ENCODE results near the gene IFT22.

Gene IFT22

DNA sequence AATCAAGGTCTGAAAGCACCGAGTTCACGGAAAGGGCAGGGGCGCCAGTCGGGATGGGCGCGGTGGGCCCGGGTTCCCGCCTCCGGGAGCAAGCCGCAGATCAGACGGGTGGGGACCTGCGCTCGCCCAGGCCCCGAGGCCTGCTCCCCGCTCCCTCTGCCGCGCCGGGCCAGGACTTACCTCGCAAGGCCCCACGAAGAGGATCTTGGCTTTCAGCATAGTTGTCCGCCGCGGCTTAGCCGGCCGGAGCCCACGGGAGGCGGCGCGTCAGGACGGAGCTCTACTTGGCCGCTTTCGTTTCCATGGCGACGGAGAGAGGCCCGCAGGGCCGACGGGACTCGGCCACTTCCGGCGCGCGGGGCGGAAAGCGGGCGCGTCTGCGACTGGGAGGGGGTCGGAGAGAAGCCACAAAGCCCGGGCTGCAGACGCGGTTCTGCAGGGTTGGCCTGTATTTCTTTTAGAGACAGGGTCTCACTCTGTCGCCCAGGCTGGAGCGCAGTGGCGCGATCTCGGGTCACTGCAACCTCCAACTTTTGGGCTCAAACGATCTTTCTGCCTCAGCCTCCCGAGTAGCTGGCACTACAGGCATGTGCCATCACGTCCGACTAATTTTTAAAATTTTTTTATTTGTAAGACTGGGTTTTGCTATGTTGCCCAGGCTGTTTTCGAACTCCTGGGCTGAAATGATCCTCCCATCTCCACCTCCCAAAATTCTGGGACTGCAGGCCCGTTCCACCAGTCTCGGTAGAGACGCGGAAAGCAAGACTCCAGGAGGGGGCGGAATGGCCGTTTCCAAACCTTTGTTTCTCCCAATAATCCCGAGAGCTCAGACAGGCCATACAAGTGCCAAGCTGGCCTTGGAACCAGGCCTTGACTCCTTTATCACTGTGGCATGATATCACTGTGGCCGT, at the start of gene IFT22:
IFT22 (minus strand) TSS at position 322 of the 911 bp plus-strand sequence; CDS start at position 219, 103 bp downstream.
- Histone ChIP-seq H3K36me3 (ENCODE audit: control insufficient read depth in 2 of 2, insufficient read depth in 1 of 2, low read length in 2 of 2) (peaks cover 4 to 11% of the 10 kb centered on the region in 2 experiments; a peak in 2 of 3 replicates), H3K4me3 (ENCODE audit: low read depth, low read length) (peak within 1 kb of the TSS; percentile 87), H3K9me3 (ENCODE audit: control insufficient read depth, insufficient read depth, low read depth, low read length) (no peaks in the 10 kb centered on the region), H3K27ac (ENCODE audit: extremely low read depth, low read depth, low read length) (peak within 1 kb of the TSS; percentile 78), H3K4me1 (ENCODE audit: control insufficient read depth, insufficient read depth, low read length) (no peaks in the 10 kb centered on the region)
- POLR2A ChIA-PET = interaction anchor here (0.5 to 2.1 kb wide), 20 partner anchors 11 to 616 kb away, joined by 3 to 30 read pairs (median 3); partner anchors contain the start of genes COL26A1, PLOD3, POP7 and ZNHIT1
- CTCF ChIA-PET = interaction anchor here (0.6 to 2.8 kb wide), 20 partner anchors 11 to 1013 kb away, joined by 3 to 21 read pairs (median 3); partner anchors contain the start of gene COL26A1
- TF ChIP-seq ZNF473 (tag by site-specific recombination; IDR thresholded peaks at IDR 0.05) (no peak), SCRT1 (tag by site-specific recombination; IDR thresholded peaks at IDR 0.05; ENCODE audit: borderline replicate concordance) (no peak), KLF7 (tag by site-specific recombination; IDR thresholded peaks at IDR 0.05; ENCODE audit: borderline replicate concordance) (no peak), ZNF830 (tag by site-specific recombination; IDR thresholded peaks at IDR 0.05; ENCODE audit: low read depth) (no peak), ZNF514 (tag by site-specific recombination; IDR thresholded peaks at IDR 0.05) (no peak), PRDM1 (tag by site-specific recombination; IDR thresholded peaks at IDR 0.05) (no peak), SP2 (tag by site-specific recombination; IDR thresholded peaks at IDR 0.05) (peak; percentile 38; the same call in 1 of the 2 replicates), ZNF10 (tag by site-specific recombination; IDR thresholded peaks at IDR 0.05) (no peak), ZNF341 (tag by site-specific recombination; IDR thresholded peaks at IDR 0.05; ENCODE audit: low read depth) (no peak), ZNF404 (tag by site-specific recombination; IDR thresholded peaks at IDR 0.05) (no peak), ZNF660 (tag by site-specific recombination; IDR thresholded peaks at IDR 0.05) (0 out of 2 replicates have a peak, but pooled peaks have one; percentile 47), ZBTB8A (tag by site-specific recombination; IDR thresholded peaks at IDR 0.05) (0 out of 2 replicates have a peak, but pooled peaks have one; percentile 26), ZNF791 (tag by site-specific recombination; IDR thresholded peaks at IDR 0.05) (no peak), ZBTB21 (tag by site-specific recombination; IDR thresholded peaks at IDR 0.05) (no peak), KLF9 (tag by site-specific recombination; IDR thresholded peaks at IDR 0.05; ENCODE audit: low read depth) (peak; percentile 59), MYNN (tag by site-specific recombination; IDR thresholded peaks at IDR 0.05; ENCODE audit: borderline replicate concordance) (peak; percentile 10; the same call in 1 of the 2 replicates), ZNF654 (tag by site-specific recombination; IDR thresholded peaks at IDR 0.05; ENCODE audit: low read depth) (peak; percentile 16; the same call in 1 of the 2 replicates), GFI1B (tag by site-specific recombination; IDR thresholded peaks at IDR 0.05) (no peak), ZNF529 (tag by site-specific recombination; IDR thresholded peaks at IDR 0.05; ENCODE audit: insufficient replicate concordance) (no peak), ZIC2 (tag by site-specific recombination; IDR thresholded peaks at IDR 0.05) (no peak), ZBTB17 (tag by site-specific recombination; IDR thresholded peaks at IDR 0.05) (peak; percentile 29; the same call in 1 of the 2 replicates), HOXD13 (CRISPR knock-in tag; IDR thresholded peaks at IDR 0.05; ENCODE audit: borderline replicate concordance) (no peak), ZNF530 (tag by site-specific recombination; IDR thresholded peaks at IDR 0.05; ENCODE audit: low read depth) (peak; percentile 2; the same call in 1 of the 2 replicates), ZNF2 (tag by site-specific recombination; IDR thresholded peaks at IDR 0.05) (0 out of 2 replicates have a peak, but pooled peaks have one; percentile 52)
- TF ChIP-seq, protein P1, sequence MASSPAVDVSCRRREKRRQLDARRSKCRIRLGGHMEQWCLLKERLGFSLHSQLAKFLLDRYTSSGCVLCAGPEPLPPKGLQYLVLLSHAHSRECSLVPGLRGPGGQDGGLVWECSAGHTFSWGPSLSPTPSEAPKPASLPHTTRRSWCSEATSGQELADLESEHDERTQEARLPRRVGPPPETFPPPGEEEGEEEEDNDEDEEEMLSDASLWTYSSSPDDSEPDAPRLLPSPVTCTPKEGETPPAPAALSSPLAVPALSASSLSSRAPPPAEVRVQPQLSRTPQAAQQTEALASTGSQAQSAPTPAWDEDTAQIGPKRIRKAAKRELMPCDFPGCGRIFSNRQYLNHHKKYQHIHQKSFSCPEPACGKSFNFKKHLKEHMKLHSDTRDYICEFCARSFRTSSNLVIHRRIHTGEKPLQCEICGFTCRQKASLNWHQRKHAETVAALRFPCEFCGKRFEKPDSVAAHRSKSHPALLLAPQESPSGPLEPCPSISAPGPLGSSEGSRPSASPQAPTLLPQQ (tag by site-specific recombination; IDR thresholded peaks at IDR 0.05) = peak; percentile 89
- TF ChIP-seq, protein P2, sequence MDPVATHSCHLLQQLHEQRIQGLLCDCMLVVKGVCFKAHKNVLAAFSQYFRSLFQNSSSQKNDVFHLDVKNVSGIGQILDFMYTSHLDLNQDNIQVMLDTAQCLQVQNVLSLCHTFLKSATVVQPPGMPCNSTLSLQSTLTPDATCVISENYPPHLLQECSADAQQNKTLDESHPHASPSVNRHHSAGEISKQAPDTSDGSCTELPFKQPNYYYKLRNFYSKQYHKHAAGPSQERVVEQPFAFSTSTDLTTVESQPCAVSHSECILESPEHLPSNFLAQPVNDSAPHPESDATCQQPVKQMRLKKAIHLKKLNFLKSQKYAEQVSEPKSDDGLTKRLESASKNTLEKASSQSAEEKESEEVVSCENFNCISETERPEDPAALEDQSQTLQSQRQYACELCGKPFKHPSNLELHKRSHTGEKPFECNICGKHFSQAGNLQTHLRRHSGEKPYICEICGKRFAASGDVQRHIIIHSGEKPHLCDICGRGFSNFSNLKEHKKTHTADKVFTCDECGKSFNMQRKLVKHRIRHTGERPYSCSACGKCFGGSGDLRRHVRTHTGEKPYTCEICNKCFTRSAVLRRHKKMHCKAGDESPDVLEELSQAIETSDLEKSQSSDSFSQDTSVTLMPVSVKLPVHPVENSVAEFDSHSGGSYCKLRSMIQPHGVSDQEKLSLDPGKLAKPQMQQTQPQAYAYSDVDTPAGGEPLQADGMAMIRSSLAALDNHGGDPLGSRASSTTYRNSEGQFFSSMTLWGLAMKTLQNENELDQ (tag by site-specific recombination; IDR thresholded peaks at IDR 0.05; ENCODE audit: low read depth) = no peak
- TF ChIP-seq, protein P3, sequence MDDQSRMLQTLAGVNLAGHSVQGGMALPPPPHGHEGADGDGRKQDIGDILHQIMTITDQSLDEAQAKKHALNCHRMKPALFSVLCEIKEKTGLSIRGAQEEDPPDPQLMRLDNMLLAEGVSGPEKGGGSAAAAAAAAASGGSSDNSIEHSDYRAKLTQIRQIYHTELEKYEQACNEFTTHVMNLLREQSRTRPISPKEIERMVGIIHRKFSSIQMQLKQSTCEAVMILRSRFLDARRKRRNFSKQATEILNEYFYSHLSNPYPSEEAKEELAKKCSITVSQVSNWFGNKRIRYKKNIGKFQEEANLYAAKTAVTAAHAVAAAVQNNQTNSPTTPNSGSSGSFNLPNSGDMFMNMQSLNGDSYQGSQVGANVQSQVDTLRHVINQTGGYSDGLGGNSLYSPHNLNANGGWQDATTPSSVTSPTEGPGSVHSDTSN (CRISPR knock-in tag; IDR thresholded peaks at IDR 0.05) = no peak
- TF ChIP-seq, protein P4, sequence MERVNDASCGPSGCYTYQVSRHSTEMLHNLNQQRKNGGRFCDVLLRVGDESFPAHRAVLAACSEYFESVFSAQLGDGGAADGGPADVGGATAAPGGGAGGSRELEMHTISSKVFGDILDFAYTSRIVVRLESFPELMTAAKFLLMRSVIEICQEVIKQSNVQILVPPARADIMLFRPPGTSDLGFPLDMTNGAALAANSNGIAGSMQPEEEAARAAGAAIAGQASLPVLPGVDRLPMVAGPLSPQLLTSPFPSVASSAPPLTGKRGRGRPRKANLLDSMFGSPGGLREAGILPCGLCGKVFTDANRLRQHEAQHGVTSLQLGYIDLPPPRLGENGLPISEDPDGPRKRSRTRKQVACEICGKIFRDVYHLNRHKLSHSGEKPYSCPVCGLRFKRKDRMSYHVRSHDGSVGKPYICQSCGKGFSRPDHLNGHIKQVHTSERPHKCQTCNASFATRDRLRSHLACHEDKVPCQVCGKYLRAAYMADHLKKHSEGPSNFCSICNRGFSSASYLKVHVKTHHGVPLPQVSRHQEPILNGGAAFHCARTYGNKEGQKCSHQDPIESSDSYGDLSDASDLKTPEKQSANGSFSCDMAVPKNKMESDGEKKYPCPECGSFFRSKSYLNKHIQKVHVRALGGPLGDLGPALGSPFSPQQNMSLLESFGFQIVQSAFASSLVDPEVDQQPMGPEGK (tag by site-specific recombination; IDR thresholded peaks at IDR 0.05) = peak; percentile 17
- TF ChIP-seq, protein P5, sequence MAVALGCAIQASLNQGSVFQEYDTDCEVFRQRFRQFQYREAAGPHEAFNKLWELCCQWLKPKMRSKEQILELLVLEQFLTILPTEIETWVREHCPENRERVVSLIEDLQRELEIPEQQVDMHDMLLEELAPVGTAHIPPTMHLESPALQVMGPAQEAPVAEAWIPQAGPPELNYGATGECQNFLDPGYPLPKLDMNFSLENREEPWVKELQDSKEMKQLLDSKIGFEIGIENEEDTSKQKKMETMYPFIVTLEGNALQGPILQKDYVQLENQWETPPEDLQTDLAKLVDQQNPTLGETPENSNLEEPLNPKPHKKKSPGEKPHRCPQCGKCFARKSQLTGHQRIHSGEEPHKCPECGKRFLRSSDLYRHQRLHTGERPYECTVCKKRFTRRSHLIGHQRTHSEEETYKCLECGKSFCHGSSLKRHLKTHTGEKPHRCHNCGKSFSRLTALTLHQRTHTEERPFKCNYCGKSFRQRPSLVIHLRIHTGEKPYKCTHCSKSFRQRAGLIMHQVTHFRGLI (tag by site-specific recombination; IDR thresholded peaks at IDR 0.05) = peak; percentile 51
